Measurements from ENCODE around the gene NUDT6.
"Not testable (repeated sequence)": the region's sequence is repeated elsewhere in the genome, so short reads cannot be mapped to it uniquely, and the experiment has no call there.

The NUDT6 gene

DNA sequence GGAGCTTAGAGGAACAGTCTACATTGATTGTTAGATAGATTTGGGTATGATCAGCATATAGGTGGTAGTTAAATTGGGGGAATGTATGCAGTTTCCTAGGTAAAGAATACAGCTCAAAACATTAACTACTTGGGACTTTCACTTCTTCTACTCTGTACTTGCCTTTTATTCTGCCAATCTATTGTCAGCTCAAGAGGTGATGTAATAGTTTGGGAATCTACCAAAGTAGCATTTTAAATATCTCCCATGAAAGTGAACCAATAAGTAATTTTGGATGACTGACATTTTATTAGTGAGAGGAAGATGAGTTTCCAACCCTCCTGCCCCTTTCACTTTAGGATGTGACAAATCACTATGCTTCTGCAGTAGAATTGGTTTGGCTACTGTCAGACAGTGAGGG, 43.4 kb downstream of the NUDT6 start:
- no peaks in the 10 kb centered on the region for H3K9me3 ChIP-seq (ENCODE audit: control insufficient read depth, low read length)
- H3K4me1 ChIP-seq = no peaks in the 10 kb centered on the region
- TF ChIP-seq, protein P1, sequence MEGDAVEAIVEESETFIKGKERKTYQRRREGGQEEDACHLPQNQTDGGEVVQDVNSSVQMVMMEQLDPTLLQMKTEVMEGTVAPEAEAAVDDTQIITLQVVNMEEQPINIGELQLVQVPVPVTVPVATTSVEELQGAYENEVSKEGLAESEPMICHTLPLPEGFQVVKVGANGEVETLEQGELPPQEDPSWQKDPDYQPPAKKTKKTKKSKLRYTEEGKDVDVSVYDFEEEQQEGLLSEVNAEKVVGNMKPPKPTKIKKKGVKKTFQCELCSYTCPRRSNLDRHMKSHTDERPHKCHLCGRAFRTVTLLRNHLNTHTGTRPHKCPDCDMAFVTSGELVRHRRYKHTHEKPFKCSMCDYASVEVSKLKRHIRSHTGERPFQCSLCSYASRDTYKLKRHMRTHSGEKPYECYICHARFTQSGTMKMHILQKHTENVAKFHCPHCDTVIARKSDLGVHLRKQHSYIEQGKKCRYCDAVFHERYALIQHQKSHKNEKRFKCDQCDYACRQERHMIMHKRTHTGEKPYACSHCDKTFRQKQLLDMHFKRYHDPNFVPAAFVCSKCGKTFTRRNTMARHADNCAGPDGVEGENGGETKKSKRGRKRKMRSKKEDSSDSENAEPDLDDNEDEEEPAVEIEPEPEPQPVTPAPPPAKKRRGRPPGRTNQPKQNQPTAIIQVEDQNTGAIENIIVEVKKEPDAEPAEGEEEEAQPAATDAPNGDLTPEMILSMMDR (IDR thresholded peaks at IDR 0.05) = no peak
- no peak overlapping the region for H3K4me3 ChIP-seq (ENCODE audit: low read depth, low read length)
- no peaks in the 10 kb centered on the region for H3K27me3 ChIP-seq (ENCODE audit: control insufficient read depth, insufficient read depth, low read length)
- no peak overlapping the region for H2AFZ ChIP-seq
- no peak overlapping the region for H3K4me2 ChIP-seq (ENCODE audit: low read length)
- H3K27ac ChIP-seq = no peak overlapping the region
- no peak overlapping the region for H3K9ac ChIP-seq
- no peaks in the 10 kb centered on the region for H3K79me2 ChIP-seq
- no peaks in the 10 kb centered on the region for H3K36me3 ChIP-seq (ENCODE audit: control insufficient read depth, insufficient read depth, low read length)

GRCh38 chr4:122876456-122876855, 45.9 kb downstream of the NUDT6 start:
- Histone ChIP-seq H3K27me3 (ENCODE audit: control insufficient read depth, insufficient read depth, low read length) (no peaks in the 10 kb centered on the region), H3K9ac (no peak overlapping the region), H2AFZ (no peak overlapping the region), H3K79me2 (no peaks in the 10 kb centered on the region), H3K4me1 (no peaks in the 10 kb centered on the region), H3K4me2 (ENCODE audit: low read length) (no peak overlapping the region), H3K9me3 (ENCODE audit: control insufficient read depth, low read length) (no peaks in the 10 kb centered on the region), H3K36me3 (ENCODE audit: control insufficient read depth, insufficient read depth, low read length) (no peaks in the 10 kb centered on the region), H3K4me3 (ENCODE audit: low read depth, low read length) (no peak overlapping the region), H3K27ac (no peak overlapping the region)
- TF ChIP-seq, protein P1 (IDR thresholded peaks at IDR 0.05) = no peak

- Histone ChIP-seq H3K4me3 (ENCODE audit: low read depth, low read length) (no peak overlapping the region), H3K4me2 (ENCODE audit: low read length) (no peak overlapping the region), H2AFZ (no peak overlapping the region), H3K9ac (no peak overlapping the region), H3K4me1 (no peaks in the 10 kb centered on the region), H3K27ac (no peak overlapping the region), H3K27me3 (ENCODE audit: control insufficient read depth, insufficient read depth, low read length) (no peaks in the 10 kb centered on the region), H3K36me3 (ENCODE audit: control insufficient read depth, insufficient read depth, low read length) (no peaks in the 10 kb centered on the region), H3K9me3 (ENCODE audit: control insufficient read depth, low read length) (no peaks in the 10 kb centered on the region), H3K79me2 (no peaks in the 10 kb centered on the region)
- TF ChIP-seq, protein P1 (IDR thresholded peaks at IDR 0.05) = no peak
These were observed 46.4 kb downstream of the NUDT6 start for GRCh38 chr4:122875949-122876348.

DNA sequence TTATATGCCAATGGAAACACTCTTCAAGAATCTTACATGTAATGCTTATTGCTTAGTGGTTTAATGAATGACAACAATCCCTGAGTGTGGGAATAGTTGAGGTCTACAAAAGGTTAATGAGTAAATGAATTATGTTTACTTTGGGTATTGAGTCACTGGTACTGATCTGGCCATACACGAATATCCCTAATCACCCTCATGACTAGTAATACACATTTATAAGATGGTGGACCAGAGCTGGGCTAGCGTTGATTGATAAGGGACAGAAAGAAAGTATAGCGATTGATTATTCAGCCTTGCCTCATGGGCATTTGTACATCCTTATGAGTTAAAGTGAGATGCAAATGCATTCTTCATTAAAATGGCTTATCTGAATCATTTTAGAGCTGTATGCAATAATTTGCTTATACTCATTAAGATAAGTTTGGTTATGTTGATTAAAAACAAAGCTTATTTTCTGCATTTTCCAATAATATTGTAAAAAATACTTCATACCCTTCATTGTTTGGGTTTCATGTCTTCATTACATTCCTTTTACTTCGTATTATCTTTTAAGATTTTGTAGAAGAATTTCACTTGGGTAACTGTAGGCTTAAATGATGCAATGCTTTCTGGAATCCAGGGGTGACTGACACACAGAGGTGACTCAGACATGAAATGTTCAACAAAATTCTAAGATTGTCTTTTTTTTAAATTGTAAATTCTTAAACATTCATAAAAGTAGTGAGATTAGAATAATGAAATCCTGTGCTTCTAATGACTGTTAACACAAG, 48.4 kb downstream of the NUDT6 start:
- Histone ChIP-seq H3K4me2 (ENCODE audit: low read length) (no peak overlapping the region), H3K27me3 (ENCODE audit: control insufficient read depth, insufficient read depth, low read length) (no peaks in the 10 kb centered on the region), H2AFZ (no peak overlapping the region), H3K9ac (no peak overlapping the region), H3K79me2 (no peaks in the 10 kb centered on the region), H3K27ac (no peak overlapping the region), H3K9me3 (ENCODE audit: control insufficient read depth, low read length) (no peaks in the 10 kb centered on the region), H3K4me3 (ENCODE audit: low read depth, low read length) (no peak overlapping the region), H3K36me3 (ENCODE audit: control insufficient read depth, insufficient read depth, low read length) (no peaks in the 10 kb centered on the region), H3K4me1 (no peaks in the 10 kb centered on the region)
- TF ChIP-seq, protein P1 (IDR thresholded peaks at IDR 0.05) = no peak

DNA sequence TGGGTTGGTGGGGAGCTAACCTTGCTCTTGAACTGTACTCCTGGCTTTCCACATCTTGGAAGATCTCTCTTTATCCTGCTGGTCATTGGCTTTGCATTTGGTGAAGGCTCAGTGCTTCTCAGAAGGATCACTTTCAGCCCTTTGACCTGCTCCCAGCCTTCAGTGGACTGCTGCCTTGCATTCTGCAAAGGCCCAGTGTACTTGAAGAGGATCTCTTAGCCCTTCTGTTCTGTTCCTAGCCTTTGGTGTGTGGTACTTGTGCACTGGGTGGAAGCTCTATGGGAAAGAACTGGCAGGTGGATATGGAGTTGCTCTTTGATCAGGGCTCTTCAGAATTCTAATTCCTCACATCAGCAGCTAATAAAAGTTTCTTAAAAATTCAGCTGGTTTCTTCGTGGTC, 49.3 kb downstream of the NUDT6 start:
- TF ChIP-seq, protein P1 (IDR thresholded peaks at IDR 0.05) = no peak
- Histone ChIP-seq H3K36me3 (ENCODE audit: control insufficient read depth, insufficient read depth, low read length) (no peaks in the 10 kb centered on the region), H3K9me3 (ENCODE audit: control insufficient read depth, low read length) (no peaks in the 10 kb centered on the region), H3K4me1 (no peaks in the 10 kb centered on the region), H3K79me2 (peaks cover 2% of the 10 kb centered on the region), H3K27ac (no peak overlapping the region), H3K9ac (no peak overlapping the region), H3K4me3 (ENCODE audit: low read depth, low read length) (no peak overlapping the region), H2AFZ (no peak overlapping the region), H3K4me2 (ENCODE audit: low read length) (no peak overlapping the region), H3K27me3 (ENCODE audit: control insufficient read depth, insufficient read depth, low read length) (no peaks in the 10 kb centered on the region)

DNA sequence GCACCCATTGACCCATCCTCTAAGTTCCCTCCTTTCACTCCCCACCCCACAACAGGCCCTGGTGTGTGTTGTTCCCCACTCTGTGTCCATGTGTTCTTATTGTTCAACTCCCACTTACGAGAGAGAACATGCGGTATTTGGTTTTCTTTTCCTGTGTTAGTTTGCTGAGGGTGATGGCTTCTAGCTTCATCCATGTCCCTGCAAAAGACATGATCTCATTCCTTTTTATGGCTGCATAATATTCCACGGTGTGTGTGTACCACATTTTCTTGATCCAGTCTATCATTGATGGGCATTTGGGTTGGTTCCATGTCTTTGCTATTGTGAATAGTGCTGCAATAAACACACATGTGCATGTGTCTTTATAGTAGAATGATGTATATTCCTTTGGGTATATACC, 54.2 kb downstream of the NUDT6 start:
- not testable (repeated sequence) for H3K79me2 ChIP-seq; H3K4me1 ChIP-seq; H3K9ac ChIP-seq; H3K4me3 ChIP-seq (ENCODE audit: low read depth, low read length); H2AFZ ChIP-seq; H3K36me3 ChIP-seq (ENCODE audit: control insufficient read depth, insufficient read depth, low read length); H3K27me3 ChIP-seq (ENCODE audit: control insufficient read depth, insufficient read depth, low read length); H3K4me2 ChIP-seq (ENCODE audit: low read length); H3K9me3 ChIP-seq (ENCODE audit: control insufficient read depth, low read length); H3K27ac ChIP-seq

Measured in parathyroid adenoma (tissue), 2 donors.